Left kidney (tissue), 8 donors: Measurements from ENCODE around the gene FEM1A. TPM values are rescaled to one million over a fixed set of nuclear protein-coding genes. Genes with fewer than 3 reads are reported as not detected.
"Not testable (repeated sequence)": the region's sequence is repeated elsewhere in the genome, so short reads cannot be mapped to it uniquely, and the experiment has no call there.

Source experiments
- DNase-seq: peaks from one replicate; pipeline ENCODE4 v3.0.0-alpha.2; 2013
- long read RNA-seq, 8 donors: transcript quantifications; one replicate each; lab custom pipeline, GENCODE V29; 2026
- polyA plus RNA-seq: library from polyadenylated mRNA; unstranded; fragments of 120-200 nt; gene quantifications from one replicate; pipeline ENCODE4 v1.2.1, GENCODE V29; 2013; ENCODE audit not compliant: insufficient read length

Gene FEM1A, protein sequence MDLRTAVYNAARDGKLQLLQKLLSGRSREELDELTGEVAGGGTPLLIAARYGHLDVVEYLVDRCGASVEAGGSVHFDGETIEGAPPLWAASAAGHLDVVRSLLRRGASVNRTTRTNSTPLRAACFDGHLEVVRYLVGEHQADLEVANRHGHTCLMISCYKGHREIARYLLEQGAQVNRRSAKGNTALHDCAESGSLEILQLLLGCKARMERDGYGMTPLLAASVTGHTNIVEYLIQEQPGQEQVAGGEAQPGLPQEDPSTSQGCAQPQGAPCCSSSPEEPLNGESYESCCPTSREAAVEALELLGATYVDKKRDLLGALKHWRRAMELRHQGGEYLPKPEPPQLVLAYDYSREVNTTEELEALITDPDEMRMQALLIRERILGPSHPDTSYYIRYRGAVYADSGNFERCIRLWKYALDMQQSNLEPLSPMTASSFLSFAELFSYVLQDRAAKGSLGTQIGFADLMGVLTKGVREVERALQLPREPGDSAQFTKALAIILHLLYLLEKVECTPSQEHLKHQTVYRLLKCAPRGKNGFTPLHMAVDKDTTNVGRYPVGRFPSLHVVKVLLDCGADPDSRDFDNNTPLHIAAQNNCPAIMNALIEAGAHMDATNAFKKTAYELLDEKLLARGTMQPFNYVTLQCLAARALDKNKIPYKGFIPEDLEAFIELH
- 2.5 TPM for polyA plus RNA-seq
- long read RNA-seq, donor 1, full-length matches to known transcripts, result 63 of 63 reads
- long read RNA-seq, donor 1, partial matches to known transcripts, result 0 of 63 reads
- long read RNA-seq, donor 1, other reads (novel, unspliced or antisense), result 0 of 63 reads
- long read RNA-seq, donor 2, full-length matches to known transcripts, result 40 of 40 reads
- long read RNA-seq, donor 2, partial matches to known transcripts, result 0 of 40 reads
- long read RNA-seq, donor 2, other reads (novel, unspliced or antisense), result 0 of 40 reads
- long read RNA-seq, donor 3, full-length matches to known transcripts, result 50 of 50 reads
- long read RNA-seq, donor 3, partial matches to known transcripts, result 0 of 50 reads
- long read RNA-seq, donor 3, other reads (novel, unspliced or antisense), result 0 of 50 reads
- long read RNA-seq, donor 4, full-length matches to known transcripts, result 11 of 11 reads
- long read RNA-seq, donor 4, partial matches to known transcripts, result 0 of 11 reads
- long read RNA-seq, donor 4, other reads (novel, unspliced or antisense), result 0 of 11 reads
- long read RNA-seq, donor 5, full-length matches to known transcripts, result 40 of 40 reads
- long read RNA-seq, donor 5, partial matches to known transcripts, result 0 of 40 reads
- long read RNA-seq, donor 5, other reads (novel, unspliced or antisense), result 0 of 40 reads
- long read RNA-seq, donor 6, full-length matches to known transcripts, result 45 of 45 reads
- long read RNA-seq, donor 6, partial matches to known transcripts, result 0 of 45 reads
- long read RNA-seq, donor 6, other reads (novel, unspliced or antisense), result 0 of 45 reads
- long read RNA-seq, donor 7, full-length matches to known transcripts, result 52 of 52 reads
- long read RNA-seq, donor 7, partial matches to known transcripts, result 0 of 52 reads
- long read RNA-seq, donor 7, other reads (novel, unspliced or antisense), result 0 of 52 reads
- long read RNA-seq, donor 8, full-length matches to known transcripts, result 22 of 22 reads
- long read RNA-seq, donor 8, partial matches to known transcripts, result 0 of 22 reads
- long read RNA-seq, donor 8, other reads (novel, unspliced or antisense), result 0 of 22 reads

DNA sequence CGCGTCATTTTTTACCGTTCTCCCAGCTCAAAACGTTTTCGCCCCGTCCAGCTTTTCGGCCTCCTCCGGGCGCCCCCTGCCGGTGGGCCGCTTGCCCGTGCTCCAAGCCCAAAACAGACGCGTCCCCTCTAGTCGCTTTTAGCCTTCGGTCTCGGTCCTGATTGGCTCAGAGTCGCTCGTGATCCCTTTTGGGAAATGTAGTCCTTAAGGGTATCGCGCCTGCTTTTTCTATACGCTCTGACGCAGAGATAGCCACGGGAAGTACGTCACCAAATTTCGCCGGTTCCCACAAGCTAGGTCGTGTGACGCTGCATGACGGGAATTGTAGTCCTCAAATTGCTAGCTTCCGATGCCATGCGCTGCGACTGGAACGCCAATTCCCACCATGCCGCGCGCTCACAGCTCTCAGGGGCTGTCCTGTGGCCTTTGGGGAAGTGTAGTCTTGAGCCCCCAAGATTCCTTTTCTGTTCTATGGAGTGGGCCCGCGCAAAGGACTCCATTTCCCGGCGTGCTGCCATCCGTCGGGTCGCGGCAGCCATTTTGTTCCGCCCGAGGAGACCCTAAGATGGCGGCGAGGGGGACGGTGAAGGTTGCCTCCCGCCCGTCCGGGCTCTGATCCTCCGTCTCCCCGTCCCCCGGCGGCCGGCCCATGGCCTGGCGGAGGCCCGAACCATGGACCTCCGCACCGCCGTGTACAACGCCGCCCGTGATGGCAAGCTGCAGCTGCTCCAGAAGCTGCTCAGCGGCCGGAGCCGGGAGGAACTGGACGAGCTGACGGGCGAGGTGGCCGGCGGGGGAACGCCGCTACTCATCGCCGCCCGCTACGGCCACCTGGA lies at the start of gene FEM1A:
Gene FEM1A, plus strand, starts transcription at position 552 of the 836 bp plus-strand sequence. Its CDS starts 121 bp downstream, at position 673.
- DNase-seq, result peak; percentile 100

DNA sequence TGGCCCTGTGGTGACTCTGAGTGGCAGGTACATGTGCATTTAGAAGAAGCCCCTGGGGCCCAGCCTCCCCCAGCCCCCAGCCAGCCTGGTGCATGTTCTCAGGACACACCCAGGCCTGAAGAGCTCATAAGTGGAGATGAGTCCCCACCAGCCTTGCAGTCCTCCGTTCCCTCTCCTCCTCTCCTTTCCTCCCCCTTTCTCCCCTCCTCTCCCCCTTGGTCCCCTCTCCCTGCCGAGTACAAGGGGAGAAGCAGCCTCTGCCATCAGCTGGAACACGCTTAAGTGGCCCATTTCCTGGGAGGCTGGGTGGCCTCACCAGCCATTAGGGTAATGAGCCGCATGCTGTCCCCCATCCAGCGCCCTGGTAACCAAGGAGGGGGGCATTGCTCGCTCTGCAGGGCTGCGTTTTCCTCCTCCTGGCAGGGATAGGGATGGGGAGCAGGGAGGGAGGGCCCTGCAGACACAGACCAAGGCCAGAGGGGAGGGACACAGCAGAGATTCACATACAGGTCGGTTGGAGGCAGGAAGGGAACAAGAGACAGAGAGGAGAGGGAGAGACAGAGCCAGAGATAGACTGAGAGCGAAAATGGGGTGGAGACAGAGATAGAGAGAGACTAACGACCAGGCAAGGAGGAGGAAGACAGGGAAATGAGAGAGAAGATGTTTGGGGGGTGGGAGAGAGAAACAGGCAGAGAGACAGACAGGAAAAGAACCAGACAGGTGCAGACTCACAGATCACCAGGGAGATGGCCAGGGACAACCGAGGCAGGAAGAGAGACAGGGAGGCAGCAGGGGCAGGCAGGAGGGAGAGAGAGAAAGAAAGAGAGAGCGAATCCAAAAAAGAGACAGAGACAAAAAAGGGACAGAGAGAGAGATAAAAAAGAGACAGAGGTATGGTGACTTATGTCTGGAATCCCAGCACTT lies 48.5 kb upstream of the FEM1A start:
- DNase-seq, result no peak

DNA sequence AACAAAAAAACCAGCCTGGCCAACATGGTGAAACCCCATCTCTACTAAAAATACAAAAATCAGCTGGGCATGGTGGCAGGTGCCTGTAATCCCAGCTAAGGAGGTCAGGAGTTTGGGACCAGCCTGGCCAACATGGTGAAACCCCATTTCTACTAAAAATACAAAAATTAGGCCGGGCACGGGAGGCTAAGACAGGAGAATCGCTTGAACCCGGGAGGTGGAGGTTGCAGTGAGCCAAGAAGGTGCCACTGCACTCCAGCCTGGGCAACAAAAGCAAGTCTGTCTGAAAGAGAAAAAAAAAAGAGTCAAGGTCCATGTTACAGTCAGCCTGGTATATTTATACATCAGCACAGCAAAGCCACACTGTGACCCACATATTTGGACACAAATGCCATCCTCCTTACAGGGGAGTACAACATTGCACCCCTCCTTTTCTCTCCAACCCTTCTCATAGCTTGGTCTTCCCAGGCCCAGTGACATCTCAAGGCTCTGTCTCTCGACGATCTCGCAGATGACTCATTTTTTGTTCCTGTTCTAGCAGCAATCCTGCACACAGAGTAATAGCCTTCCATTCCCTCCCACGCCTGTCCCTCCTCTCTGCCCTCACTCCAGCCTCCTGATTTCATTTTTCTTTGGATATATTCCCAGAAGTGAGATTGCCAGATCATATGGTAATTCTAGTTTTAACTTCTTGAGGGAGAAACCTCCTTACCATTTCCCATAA lies 46.9 kb upstream of the FEM1A start:
- DNase-seq, result no peak

DNA sequence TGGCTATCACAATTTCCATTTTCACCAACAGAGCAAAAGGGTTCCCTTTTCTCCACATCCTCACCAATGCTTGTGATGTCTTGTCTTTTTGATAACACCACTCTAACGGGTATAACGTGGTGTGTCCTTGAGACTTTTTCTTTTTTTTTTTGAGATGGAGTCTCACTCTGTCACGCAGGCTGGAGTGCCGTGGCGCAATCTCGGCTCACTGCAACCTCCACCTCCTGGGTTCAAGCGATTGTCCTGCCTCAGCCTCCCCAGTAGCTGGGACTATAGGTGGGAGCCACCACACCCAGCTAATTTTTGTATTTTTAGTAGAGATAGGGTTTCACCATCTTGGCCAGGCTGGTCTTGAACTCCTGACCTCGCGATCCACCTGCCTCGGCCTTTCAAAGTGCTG lies 46.4 kb upstream of the FEM1A start:
- not testable (repeated sequence) for DNase-seq

DNA sequence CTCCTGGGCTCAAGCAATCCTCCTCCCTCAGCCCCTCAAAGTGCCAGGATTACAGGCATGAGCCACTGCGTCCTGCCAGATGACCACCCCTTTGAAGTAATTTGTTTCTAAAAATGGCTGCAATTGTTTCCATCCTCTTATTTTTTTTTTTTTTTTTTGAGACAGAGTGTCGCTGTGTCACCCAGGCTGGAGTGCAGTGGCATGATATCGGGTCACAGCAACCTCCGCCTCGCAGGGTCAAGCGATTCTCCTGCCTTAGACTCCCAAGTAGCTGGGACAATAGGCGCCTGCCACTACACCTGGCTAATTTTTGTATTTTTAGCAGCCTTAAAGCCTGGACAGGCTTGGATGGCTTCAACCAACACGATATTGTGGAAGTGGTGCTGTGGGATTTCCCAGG lies 45.5 kb upstream of the FEM1A start:
- no peak for DNase-seq

DNA sequence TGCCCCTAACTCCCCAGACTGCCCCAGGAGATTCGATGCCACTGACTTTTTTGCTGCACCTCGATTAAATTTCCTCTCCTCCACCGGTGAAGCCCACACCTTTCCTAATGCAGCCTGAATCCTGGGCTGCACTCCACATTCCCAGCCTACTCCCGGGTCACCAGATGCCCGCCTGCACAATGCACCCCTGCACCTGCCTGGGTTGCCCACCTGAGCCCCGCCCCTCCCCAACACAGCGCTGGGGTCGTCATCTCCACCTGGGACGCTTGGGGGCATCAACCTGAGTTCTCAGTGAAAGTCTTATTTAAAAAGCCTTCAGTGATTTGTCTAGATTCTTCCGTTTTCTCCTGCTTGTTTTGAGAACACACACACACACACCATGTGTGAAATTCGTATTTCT lies 43.3 kb upstream of the FEM1A start:
- DNase-seq, result no peak

DNA sequence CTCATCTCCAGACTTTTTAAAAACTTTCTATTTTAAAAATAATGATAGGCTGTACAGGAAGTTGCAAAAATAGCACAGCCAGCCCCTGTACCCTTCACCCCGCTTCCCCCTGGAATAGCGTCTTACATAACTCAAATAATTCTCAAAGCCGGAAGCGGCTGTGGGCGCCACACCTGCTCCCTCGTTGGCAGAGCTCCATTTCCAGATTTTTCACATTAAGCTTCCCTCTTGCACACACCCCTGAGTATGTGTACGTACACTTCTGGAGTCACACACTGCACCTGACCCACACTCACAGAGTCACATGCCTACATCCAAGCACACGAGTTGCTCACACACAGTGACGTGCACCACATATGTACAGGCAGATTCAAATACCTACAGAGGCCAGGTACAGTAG lies 42.9 kb upstream of the FEM1A start:
- no peak for DNase-seq

DNA sequence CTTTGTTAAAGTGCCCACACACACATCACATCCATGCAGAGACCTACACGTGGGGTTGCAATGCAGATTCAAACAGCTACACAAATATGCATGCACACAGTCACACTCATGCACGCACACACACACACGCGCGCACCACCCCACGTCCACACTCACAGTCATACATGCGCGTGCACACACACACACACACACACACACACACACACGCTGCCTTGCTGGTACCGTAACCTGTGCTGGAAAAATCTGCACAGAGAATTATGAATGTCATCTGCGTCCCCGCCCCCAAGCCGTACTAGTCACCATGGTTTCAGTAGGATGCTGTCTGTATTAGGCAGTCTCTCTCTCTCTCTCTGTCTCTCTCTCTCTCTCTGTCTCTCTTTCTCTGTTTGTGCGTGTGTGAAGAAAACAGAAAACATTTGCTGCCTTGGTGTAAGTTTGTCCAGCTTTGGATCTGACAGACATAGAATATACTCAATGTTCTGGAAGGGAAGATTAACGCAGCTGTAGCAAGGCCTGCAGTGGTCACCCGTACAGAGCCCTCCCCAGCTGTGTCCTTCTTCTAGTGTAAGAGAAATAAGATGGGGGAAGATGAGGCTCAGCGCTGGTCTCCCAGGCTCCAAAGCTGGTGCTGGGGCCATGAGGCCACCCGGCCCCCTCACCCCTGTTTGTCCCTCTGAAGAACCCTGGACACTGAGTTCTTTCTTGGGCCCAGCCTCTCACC lies 41.5 kb upstream of the FEM1A start:
- no peak for DNase-seq

DNA sequence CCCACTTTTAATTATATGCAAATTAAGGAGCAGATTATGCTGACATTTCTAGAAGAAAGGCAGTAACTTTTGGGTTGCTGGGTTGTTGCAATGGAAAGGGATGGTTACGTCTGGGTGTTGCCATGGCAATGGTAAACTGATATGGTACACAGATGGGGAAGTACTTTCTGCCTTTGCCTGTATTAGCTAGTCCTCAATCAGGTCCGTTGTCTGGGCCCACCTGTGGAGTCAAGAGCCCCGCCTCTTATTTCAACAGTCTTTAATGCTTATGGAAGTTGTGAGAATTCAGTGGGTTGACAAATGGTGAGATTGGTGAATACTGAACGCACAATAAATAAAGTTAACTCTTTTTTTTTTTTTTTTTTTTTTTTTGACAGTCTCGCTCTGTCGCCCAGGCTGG lies 37.3 kb upstream of the FEM1A start:
- DNase-seq, result no peak

DNA sequence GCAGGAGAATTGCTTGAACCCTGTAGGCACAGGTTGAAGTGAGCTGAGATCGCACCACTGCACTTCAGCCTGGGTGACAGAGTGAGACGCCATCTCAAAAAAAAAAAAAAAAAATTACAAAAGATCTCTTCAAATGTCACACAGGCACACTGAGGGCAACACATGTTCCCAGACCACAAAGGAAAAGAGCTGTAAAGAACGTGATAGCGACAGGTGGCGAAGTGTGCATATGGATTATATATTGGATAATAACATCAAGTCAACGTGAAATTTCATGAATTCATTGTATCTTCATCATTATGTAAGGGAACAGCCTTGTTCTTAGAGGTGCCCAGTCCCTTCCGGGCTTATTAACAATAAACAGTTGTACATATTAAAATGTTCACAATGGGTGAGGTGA lies 36.1 kb upstream of the FEM1A start:
- no peak for DNase-seq

DNA sequence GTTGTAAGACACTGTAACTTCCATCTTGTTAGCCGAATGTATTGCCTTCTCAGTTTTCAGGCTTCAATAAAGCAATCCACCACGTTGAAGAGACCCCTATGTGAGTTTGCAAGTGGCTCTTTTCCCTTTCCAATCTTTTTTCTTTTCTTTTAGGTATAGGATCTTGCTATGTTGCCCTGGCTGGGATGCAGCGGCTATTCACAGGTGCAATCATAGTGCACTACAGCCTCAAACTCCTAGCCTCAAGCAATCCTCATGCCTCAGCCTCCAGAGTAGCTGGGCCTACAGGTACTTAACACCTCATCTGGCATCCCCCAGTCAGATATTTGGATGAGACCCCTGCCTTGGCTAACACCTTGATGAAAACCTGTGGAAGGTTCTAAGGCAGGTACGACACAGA lies 33.5 kb upstream of the FEM1A start:
- DNase-seq, result no peak

DNA sequence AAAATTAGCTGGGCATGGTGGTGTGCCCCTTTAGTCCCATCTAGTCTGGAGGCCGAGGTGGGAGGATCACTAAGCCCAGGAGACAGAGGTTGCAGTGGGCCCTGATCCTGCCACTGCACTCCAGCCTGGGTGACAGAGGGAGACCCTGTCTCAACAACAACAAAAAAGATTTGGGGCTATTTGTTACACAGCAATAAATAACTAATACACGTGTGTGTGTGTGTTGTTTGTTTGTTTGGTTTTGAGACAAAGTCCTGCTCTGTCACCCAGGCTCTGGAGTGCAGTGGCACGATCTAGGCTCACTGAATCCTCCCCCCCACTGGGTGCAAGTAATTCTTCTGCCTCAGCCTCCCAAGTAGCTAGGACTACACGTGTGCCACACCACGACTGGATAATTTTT lies 32.9 kb upstream of the FEM1A start:
- DNase-seq, result no peak

DNA sequence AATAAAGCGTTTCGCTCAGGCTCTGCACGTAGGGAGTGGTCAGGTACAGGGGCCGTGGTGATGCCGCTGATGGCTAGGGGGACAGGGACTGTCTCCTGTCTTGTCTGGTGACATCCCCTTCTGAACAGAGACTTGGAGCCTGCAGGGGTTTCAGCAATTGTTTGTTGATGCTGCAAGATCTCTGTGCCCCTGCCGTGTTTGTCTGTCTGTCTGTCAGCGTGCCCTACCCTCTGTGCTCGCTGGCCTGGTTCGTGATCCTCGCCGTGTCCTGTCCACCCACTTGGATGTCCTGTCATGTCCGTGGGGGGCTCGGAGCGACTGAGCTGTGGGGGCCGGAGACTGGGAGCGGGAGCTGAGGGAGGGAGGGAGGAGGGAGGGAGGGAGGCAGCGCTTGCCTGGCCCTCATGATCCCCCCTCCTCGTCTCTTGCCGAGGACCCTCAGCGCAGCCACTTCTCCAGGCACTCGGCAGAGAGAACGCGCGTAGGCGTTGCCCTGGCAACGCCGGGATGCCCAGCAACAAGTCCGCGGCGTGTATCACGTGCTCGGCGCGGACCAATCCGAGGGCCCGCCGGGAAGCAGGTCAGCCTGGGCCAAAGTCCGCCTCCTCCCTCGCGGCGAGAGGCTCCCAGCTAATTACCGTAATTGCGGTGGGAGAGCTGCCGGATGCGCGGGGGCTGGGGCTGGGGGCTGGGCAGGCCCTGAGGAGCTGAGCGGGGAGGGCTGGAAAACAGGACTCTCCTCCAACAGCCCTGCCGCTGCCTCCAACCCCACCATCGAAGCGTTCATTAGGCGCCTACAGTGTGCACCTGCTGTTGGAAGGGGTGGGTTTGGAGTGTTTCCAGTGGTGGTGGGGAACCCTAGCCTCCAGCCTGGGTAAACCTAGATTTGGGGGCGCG lies 31.9 kb upstream of the FEM1A start:
- peak; percentile 93 for DNase-seq

DNA sequence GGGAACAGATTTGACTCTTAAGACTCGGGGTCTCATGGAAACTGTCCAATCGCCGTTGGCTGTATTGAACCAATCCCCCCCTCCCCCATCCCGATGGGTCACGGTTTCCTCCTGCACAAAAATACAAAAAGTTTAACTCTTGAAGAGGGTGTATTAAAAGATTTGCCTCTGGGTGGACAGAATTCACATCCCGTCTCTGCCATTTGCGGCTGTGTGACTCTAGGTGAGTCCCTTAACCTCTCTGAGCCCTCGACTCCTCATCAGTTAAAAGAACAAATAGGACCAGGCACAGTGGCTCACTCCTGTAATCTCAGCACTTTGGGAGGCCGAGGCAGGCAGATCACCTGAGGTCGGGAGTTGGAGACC lies 31.3 kb upstream of the FEM1A start:
- no peak for DNase-seq

DNA sequence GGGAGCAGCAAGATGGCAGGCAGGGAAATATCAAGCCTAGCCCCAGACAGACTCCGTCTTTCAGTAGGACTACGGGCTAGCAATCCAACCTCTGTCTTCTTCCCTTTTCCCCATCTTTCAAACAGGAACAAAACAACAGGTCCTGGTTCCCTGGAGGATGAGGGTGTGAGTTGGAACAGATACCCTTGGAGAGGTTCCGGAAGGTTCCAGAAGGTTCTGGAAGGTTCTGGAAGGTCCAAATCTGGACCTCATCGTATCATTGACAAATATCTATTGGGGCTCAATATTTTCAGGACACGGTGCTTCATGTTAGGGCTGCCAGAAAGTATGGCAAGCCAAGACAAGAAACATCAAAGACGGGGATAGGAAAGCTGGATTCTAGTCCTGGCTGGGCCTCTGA lies 28.5 kb upstream of the FEM1A start:
- DNase-seq, result no peak

DNA sequence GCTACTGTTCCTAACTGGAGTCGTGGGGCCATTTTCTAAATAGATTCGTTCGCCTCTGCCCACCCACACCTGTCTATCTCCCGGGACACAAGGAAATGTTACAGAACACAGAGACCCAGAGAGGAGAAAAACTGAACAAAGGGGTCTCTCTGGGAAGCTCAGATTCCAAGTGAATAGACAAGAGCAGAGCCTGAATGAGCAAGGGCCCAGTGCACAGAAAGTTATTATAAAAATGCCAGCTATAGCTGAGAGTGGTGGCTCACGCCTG lies 27.2 kb upstream of the FEM1A start:
- no peak for DNase-seq
